Inflammatory macrophage treated with lipopolysaccharide for 4 hours (primary cell): ENCODE results near the gene TSC2.

Experiments used
- DNase-seq: peaks from one replicate; pipeline ENCODE4 v3.0.0-alpha.2; 2020

The TSC2 gene

DNA sequence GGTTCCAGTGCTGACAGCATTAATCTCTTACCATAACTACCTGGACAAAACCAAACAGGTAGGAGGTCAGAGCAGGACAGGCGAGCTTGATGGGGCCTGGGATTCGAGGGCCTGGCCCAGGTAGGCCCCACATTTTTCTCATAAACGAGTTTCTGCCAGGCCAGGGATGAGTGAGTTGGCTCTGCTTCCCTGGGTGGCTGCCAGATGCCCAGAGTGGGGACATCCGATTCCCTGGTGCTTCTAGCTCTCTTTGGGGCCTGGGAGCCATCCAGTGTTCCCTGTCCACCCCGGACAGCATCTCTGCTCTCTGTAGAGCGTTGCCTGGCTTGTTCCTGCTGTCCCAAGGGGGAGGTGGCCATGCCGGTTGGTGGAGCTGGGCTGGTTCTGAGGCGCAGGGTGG is 25.1 kb downstream of the TSC2 start:
- DNase-seq = no peak

DNA sequence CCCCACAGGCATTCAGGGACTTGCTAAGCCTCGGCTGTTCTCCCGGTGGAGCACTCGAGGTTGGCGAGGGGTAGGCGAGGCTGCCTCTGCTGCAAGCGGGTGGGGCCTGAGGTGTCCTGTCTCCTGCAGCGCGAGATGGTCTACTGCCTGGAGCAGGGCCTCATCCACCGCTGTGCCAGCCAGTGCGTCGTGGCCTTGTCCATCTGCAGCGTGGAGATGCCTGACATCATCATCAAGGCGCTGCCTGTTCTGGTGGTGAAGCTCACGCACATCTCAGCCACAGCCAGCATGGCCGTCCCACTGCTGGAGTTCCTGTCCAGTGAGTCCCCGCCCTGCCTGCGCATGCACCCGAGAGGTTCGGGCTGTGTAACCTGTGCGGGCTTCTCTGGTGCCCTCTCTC is 26.3 kb downstream of the TSC2 start:
- no peak for DNase-seq

DNA sequence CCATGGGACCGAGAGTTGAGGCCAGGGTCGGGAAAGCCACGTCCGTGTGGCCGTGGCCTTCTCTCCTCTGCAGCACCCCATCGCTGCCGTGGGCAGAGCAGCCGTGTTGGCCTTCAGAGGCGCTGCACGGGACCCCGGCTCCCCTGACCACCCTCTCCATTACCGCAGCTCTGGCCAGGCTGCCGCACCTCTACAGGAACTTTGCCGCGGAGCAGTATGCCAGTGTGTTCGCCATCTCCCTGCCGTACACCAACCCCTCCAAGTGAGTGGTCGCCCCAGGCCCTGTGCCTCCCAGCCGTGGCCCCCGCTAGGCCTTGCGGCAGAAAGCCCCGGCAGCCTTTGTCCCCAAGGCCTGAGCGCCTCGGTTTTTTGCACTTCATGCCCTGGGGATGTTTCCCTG is 27.8 kb downstream of the TSC2 start:
- no peak for DNase-seq

DNA sequence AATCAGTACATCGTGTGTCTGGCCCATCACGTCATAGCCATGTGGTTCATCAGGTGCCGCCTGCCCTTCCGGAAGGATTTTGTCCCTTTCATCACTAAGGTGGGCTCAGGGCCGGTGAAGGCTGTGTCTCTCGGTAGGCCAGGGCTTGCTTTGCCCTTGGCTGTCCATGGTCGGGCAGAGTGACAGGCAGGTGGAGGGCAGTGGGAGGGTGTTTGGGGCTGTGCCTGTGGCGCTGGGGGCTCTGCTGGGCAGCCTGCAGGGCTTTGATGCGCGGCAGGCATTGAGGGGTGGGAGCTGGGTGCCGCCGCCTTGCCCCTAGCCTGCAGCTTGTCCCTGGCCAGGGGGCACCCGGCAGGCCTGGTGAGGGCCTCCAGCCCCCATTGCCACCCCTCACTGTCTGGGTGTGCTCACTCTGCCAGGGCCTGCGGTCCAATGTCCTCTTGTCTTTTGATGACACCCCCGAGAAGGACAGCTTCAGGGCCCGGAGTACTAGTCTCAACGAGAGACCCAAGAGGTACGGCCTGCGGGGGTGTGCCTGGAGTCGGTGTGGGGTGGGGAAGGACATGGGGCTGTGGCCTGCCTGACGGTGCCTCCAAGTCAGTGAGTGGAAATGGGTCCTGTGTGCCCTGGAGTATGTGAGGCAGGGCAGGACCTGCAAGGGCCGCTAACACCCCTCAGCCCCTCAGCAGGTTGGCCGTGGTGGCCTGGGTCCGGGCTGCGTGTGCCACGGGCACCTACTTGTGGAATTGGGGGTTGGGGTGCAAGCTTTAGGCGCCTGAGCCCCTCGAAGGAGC is 28.5 kb downstream of the TSC2 start:
- DNase-seq = no peak

DNA sequence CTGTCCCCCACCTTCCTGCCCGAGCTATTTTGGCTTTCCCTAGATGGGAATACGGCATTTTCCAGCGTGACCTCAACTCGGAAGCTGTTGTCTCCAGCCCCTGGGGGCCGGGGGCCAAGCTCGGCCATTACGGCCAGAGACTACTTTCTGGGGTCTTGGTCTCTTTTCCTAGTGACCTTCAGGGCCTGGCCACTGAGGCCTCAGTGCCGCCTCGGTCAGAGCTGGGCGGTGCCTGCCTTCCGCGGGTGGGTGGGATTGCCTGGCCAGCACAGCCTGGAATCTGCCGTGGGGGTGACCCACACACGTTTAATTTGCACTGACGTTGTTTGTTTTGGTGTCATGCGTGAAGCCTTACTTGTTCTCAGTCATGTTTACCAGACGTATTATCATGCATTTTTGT is 29.2 kb downstream of the TSC2 start:
- DNase-seq = no peak

DNA sequence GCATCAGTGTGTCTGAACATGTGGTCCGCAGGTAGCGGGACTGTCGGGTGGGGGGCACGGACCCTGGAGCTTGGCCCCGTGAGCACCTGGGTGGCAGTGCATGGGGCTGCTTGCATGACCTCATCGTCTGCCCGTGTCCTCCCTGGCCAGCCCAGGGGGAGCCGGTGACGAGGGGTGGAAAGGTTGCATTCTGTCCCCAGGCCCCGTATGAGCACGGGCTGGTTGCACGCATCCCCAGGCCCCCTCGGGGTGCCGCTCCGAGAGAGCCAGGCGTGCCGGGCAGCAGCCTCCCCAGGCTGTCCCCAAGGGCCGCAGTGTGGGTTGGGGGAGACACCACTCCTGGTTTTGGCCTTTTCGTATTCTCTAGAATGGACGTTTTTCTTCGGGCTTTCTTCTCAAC is 29.9 kb downstream of the TSC2 start:
- DNase-seq = no peak

DNA sequence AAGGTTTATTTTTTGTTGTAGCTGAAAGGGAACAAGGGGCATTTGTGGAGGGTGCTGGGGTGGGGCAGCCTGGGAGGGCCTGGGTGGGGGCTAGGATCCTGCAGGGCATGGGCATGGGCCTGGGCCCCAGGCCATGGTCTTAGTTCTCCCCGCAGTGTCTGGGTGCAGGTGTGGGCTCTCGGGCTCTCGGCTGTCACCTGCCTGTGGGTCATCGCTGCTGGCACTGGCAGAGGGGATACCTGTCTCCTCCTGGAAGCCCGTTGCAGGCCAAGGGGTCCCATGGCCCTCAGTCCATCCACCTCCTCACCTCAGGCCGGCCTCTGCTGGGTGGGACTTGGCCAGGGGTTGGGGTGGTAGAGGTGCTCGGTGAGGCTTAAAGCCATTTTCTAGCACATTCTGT is 30.3 kb downstream of the TSC2 start:
- DNase-seq = no peak

DNA sequence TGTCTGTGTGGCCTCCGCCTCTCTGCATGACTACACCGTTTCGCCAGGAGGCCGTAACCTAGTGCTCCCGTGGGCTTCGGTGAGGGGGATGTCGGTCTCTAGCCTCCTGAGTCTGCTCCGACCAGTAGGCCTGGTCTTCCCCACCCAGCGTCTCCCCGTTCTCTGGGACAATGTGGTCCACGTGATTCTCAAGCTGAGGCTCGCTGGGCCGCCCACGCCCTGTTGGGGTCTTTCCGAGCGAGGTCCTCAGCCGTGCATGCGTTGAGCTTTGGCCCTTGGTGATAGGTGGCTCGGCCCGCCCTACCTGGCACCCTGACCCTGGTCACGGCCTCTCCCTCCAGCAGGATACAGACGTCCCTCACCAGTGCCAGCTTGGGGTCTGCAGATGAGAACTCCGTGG is 30.9 kb downstream of the TSC2 start:
- no peak for DNase-seq

DNA sequence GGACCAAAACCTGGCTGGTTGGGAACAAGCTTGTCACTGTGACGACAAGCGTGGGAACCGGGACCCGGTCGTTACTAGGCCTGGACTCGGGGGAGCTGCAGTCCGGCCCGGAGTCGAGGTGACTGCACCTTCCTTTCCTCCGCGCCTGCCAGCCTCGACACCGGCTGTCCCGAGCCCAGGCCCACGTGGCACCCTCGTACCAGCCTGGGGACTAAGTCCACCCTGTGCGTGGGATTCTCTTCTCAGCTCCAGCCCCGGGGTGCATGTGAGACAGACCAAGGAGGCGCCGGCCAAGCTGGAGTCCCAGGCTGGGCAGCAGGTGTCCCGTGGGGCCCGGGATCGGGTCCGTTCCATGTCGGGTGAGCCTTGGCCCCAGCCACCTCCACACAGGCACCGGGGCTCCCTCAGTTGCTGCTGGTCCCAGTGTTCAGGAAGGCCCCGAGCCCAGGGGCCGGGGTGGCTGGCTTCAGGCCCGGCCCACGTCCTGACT is 31.6 kb downstream of the TSC2 start:
- DNase-seq = no peak

DNA sequence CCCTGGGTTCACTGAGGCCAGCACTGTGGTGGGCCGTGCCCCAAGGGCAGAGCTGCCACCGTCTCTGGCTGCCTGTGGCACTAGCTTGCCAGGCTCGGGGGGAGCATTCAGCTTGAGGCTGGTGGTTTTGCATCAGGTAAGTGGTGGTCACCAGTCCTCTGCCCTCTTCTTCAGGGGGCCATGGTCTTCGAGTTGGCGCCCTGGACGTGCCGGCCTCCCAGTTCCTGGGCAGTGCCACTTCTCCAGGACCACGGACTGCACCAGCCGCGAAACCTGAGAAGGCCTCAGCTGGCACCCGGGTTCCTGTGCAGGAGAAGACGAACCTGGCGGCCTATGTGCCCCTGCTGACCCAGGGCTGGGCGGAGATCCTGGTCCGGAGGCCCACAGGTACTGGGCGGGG is 32.2 kb downstream of the TSC2 start:
- DNase-seq = no peak

DNA sequence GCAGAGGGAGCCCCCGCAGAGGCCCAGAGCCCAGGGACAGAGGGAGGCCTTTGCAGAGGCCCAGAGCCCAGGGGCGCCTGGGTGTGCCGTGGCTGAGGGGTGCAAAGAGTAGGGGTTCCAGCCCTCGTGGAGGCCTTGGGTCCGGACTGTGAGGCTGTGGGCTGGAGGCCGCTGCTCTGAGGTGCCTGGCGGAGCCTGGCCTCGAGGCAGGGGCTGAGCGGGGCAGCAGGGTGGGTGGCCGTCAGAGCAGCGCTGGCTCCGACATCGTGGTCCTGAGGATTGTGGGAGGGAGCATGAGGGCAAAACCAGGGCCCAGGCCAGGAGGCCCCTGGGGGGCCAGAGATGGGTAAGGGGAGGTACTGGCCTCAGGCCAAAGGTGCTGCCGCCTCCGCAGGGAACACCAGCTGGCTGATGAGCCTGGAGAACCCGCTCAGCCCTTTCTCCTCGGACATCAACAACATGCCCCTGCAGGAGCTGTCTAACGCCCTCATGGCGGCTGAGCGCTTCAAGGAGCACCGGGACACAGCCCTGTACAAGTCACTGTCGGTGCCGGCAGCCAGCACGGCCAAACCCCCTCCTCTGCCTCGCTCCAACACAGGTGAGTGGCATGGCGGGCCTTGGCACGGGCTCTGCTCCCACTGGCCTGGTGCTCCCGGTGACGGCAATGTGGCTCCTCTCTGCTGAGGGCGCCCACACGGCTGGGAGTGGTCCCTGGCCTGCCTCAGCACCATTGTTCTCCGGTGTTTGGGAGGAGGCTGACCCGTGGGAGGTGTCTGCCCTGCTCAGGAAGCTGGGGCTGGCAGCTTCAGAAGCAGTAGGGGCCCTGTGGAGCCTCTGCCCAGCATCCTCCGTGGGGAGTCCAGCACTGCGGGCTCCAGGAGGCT is 33.7 kb downstream of the TSC2 start:
- no peak for DNase-seq

DNA sequence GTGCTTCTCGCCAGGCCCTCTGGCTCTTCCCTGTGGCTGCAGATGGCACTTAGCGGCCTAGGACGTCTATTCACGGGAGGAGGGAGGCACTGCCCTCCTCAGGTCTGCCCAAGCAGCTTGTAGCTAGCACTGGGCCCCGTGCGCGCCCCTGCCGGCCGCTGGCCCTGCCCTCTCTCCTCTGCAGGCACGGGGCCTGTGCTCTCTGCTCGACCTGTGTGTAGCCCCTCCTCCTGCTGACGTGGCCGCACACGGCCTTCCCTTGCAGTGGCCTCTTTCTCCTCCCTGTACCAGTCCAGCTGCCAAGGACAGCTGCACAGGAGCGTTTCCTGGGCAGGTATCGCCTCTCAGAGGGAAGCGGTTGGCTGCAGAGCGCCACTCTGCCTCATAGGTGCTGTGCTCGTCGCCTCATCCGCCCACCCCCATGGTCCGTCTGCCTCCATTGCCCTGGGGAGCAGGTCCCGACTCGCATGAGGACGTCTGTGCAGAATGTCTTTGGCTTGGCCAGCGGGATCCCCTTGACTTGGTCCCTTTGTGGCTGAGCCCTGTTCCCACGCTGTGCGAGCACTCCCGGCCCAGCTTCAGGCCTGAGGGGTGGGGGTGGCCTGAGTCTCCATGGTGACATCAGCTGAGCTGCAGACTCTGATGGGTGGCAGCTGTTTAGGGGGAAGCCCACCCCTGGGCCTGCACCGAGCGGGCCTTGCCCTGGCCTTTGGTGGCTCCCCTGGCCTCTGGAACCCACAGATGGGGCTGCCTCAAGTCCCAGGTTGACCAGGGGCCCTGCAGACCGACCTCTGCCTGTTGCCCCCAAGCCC is 34.6 kb downstream of the TSC2 start:
- DNase-seq = no peak

DNA sequence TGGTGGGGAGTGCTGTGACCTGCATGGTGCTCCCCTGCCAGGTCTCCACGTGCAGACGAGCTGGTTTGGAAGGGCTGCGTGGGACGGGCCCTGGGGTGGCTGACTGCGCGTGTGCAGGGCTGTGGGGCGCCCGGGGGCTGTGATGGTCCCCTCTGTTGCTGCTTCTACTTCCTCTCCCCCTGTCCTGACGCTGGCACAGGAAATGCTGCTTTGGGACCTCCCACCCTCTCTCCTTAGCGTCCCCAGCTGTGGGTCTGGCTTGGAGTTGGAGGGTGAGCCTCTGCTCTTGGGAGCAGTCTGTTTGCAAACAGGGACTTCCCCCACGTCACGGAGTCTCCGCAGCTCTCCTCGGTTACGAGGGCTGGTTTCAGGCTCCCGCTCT is 35.2 kb downstream of the TSC2 start:
- DNase-seq = no peak

DNA sequence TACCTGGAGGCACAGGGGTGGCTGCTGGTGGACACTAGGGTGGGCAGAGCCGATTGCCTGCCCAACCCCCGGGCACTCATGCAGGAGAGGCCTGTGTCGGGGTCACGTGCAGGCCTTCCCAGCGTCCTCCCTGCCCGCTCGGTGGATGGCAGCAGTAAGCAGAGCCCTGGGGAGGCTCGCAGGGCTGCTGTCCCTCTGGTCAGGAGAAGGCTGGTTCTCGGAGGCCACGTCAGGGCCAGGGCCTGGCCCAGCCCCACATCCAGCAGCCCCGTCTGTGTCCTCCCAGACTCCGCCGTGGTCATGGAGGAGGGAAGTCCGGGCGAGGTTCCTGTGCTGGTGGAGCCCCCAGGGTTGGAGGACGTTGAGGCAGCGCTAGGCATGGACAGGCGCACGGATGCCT is 35.6 kb downstream of the TSC2 start:
- no peak for DNase-seq

DNA sequence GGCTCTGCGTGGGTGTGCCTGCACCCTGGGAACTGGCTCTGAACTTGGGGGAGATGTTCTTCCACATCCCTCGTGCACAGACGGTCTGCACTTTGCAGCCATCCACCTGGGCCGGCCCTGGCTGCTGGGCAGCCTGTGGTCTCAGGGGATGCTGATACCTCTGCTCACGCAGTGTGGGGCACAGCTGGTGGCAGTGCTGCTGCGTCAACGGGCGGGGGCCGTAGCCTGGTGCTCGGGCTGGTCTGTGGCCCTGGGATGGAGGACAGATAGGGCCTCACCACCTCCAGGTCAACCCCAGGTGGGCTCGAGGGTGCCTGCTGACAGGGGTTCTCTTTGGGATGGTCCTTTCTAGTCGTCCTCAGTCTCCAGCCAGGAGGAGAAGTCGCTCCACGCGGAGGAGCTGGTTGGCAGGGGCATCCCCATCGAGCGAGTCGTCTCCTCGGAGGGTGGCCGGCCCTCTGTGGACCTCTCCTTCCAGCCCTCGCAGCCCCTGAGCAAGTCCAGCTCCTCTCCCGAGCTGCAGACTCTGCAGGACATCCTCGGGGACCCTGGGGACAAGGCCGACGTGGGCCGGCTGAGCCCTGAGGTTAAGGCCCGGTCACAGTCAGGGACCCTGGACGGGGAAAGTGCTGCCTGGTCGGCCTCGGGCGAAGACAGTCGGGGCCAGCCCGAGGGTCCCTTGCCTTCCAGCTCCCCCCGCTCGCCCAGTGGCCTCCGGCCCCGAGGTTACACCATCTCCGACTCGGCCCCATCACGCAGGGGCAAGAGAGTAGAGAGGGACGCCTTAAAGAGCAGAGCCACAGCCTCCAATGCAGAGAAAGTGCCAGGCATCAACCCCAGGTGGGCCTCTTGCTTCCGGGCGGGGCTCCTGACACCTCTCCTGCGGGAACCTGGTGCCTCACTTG is 36.3 kb downstream of the TSC2 start:
- no peak for DNase-seq

DNA sequence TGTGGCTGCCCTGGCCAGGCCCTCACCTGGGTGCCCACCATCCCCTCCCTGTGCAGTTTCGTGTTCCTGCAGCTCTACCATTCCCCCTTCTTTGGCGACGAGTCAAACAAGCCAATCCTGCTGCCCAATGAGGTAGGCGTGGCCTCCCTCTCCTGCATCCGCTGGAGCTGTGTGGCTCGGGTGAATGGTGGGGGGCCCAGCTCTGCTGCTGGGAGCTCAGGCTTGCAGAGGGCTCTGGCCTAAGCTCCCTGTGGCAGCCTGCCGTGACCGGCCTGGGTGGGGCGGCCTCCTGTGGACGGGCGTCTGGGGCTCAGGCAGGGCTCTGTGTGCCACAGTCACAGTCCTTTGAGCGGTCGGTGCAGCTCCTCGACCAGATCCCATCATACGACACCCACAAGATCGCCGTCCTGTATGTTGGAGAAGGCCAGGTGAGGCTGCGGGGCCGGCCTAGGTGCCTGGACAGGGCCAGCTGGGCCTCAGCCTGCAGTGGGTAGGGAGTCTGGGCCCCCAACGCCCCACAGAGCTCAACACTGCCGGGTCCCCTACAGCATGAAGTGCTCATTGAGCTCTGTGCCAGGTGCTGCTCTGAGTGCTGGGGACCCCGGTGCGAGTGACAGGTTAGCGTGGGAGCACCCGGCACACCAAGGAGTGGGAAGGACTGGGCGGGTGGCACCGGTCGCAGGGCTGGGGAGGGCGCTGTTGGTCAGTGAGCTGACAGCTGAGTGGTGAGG is 37.3 kb downstream of the TSC2 start:
- no peak for DNase-seq

DNA sequence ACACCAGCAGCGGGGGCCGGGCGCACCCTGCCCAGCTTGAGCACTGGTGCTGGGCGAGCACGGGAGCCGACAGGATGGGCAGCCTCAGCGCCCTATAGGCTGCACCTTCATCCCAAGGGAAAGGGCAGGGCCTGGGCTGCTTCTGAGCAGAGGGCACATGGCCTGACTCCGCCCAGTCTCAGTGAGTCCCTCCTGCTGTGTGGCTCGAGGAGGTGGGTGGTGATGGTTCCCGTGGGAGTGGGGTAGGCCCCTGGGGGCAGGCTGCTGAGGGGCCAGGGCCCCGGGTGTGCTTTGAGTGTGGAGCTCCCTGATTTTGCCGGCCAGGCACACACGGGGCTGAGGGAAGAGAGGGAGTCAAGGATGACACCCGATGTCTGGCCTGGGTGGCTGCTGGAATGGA is 37.9 kb downstream of the TSC2 start:
- DNase-seq = no peak

DNA sequence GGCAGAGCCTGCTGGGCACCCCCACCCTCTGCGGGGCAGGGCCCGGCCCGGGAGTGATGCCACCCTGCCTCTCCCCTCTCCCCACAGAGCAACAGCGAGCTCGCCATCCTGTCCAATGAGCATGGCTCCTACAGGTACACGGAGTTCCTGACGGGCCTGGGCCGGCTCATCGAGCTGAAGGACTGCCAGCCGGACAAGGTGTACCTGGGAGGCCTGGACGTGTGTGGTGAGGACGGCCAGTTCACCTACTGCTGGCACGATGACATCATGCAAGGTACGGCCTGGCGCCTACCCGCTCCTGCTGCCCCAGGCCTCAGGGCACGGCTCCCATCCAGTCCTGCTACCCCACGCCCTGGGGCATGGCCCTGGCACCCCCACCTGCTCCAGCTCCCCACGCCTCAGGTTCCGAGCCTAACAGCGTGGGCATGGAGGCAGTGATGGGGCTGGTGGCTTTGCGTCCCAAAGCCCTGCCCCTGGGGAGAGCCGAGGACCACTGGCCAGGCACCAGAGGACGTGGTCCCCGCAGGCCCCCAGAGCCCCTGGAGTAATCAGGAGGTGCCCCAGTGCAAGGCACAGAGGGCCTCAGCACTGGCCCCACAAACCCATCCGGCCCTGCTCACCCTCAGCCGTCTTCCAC is 38.4 kb downstream of the TSC2 start:
- no peak for DNase-seq

DNA sequence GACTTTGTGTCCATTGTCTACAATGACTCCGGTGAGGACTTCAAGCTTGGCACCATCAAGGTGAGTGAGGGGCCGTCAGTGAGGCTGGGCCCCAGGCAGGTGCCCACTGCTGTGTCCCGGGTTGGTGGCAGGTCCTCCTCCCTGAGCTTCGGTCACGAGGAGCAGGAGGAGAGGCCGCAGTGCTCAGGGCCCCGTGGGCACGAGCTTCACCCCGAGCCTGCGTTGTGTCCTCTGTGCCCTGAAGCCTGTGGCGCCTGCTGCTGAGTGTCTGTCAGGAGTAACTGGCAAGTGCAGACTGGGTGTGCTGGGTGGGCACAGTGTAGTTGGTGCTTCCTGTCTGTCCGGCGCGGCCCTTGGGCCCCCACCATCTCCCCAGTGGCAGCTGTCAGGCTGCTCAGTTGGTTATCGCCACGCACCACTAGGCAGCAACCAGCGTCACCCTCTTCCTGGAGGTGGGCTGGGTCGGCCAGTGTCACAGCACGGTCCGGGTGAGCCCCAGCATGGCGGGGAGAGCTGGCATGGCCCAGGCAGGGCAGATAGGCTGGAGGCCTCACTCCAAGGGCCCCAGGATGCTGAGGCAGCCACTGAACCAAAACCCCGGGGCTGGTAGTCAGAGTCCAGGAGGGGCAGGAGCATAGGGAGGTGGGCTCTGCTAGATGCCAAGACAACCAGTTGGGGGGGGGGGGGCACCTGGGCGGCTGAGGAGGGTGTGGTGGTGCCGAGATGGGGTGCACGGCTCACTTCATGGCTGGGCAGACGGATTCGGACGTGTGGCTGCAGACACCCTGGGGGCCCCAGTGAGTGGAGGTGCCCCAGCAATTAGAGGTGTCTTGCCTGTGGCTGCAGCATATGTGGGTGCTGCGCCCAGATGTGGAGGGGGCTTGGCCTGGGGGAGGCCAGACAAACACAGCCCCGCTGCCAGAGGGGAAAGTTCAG is 39.3 kb downstream of the TSC2 start:
- no peak for DNase-seq
